GM12892 (cell line): ENCODE data around the gene GABRG3.

Source experiments
- POLR2A ChIP-seq: IDR thresholded peaks from 2 replicates; pipeline ENCODE4 v1.6.1; 2011; ENCODE audit warnings: low read depth, low read length, control low read depth
- POLR2AphosphoS5 ChIP-seq: IDR thresholded peaks from 2 replicates; pipeline ENCODE4 v1.6.1; 2011; ENCODE audit warnings: low read depth, low read length, control low read depth
- TAF1 ChIP-seq: IDR thresholded peaks from 2 replicates; pipeline ENCODE4 v1.6.1; 2011; ENCODE audit warnings: low read depth, mild to moderate bottlenecking, control low read depth, low read length, borderline replicate concordance

GRCh38 chr15:27563765-27564370 lies 592.9 kb downstream of the GABRG3 start:
- TF ChIP-seq POLR2AphosphoS5: no peak
- no peak for TF ChIP-seq POLR2A
- TF ChIP-seq TAF1: no peak
